ENCODE measurements around the gene OR10R2.
A peak's percentile ranks its signal among the peaks of the same experiment; 100 is the strongest.
"Not testable (repeated sequence)": the region's sequence is repeated elsewhere in the genome, so short reads cannot be mapped to it uniquely, and the experiment has no call there.

The OR10R2 gene, protein sequence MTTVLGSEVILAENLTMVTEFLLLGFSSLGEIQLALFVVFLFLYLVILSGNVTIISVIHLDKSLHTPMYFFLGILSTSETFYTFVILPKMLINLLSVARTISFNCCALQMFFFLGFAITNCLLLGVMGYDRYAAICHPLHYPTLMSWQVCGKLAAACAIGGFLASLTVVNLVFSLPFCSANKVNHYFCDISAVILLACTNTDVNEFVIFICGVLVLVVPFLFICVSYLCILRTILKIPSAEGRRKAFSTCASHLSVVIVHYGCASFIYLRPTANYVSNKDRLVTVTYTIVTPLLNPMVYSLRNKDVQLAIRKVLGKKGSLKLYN

DNA sequence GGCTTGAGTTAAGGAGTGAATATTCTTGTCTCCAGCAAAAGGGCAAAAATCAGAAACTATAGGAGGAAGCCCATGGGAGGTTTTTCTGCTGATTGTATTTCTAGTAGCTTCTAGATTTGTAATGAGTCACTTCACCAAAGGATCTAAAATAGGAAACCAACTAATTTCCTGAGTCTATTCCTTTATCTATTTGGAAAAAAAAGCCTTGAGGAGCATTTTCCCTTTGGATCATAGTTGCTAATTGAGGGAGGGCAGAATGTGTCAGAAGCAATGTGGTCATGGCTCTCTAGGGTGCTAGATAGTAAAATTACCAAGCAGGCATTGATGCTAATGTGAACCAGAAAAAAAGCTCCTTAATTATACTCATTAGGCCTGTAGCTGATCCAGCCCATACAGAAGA is at the start of gene OR10R2:
OR10R2 (plus strand) TSS at position 301 of the 400 bp plus-strand sequence. CDS start 106 bp downstream, outside the sequence.
- DNase-seq = no peak

DNA sequence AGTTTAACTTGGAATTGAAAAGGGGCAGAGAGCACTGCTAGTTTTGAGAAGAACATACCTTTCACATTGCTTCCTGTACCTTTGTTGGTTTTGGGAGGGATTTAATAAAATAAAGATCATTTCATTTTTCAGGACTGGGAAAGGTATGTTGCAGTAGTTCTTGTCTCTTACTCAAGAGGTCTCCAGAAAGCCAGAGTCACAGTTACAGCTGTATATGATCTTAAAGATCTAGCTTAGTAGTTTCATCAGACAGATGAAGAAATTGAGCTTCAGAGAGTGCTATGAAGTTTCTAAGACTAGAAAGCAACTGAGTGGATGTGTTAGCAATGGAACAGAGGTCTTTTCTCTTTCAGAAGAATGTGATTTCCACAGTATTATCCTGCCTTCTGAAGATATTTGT is 47.0 kb upstream of the OR10R2 start:
- DNase-seq = no peak

DNA sequence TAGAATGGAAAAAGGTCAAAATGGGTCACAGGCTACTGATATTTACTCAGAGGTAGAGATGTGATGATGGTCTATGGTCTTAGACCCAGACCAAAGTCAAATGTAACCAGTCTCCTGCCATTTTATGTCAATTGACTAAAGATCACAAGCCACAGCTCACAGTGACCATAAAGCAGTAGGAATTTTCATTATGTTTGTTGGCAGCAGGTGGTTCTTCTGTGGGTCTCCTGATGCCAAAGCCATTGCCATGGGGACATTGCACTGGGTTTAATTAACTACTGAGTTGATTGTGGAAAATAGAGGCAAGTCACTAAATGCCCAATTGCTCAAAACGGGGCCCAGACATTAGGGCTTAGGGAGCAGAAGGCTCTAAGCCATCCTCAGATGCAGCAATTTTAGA is 45.9 kb upstream of the OR10R2 start, which contains the start of gene OR10K2:
OR10K2 (minus strand) TSS at position 101 of the 400 bp plus-strand sequence. CDS start 5,371 bp downstream, outside the sequence.
- DNase-seq = no peak

DNA sequence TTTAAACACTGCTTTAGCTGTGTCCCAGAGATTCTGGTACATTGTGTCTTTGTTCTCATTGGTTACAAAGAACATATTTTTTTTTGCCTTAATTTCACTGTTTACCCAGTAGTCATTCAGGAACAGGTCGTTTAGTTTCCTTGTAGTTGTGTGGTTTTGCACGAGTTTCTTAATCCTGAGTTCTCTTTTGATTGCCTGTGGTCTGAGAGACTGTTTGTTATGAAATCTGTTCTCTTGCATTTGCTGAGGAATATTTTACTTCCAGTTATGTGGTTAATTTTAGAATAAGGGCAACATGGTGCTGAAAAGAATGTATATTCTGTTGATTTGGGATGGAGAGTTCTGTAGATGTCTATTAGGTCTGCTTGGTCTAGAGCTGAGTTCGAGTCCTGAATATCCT is 41.9 kb upstream of the OR10R2 start:
- DNase-seq = not testable (repeated sequence)

DNA sequence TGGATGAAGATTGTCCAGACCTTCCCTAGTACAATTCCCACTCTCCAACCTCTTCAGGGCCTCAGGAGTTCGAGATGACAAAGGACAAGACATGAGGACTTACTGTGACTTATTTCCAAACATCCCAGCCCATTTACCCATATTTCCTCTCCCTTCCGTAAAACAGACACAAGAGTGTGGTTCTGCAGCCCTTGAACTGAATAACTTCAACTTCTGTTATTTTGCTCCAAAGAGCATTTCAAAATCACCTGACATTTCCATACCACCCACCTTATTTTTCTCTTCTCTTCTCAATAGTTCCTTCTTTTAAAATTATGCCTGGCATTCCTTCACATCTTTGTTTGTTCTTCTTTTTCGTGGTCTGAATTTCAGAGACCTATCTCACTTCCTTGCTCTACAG is 37.3 kb upstream of the OR10R2 start:
- DNase-seq = no peak

DNA sequence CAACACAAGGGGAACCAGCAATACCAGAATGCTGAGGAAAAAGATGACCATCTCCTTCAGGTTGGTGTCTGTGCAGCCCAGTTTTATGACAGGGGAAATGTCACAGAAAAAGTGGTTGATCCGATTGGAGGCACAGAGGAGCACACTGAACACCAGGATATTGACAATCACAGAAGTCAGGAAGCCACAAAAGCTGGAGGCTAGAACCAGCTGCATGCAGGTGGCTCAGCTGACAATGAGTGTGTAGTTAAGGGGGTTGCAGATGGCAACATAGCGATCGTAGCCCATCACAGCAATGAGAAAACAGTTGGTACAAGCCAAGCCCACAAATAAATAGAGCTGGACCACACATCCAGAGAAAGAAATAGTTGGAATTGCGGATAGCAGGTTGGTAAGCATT is 26.6 kb upstream of the OR10R2 start:
- no peak for DNase-seq

DNA sequence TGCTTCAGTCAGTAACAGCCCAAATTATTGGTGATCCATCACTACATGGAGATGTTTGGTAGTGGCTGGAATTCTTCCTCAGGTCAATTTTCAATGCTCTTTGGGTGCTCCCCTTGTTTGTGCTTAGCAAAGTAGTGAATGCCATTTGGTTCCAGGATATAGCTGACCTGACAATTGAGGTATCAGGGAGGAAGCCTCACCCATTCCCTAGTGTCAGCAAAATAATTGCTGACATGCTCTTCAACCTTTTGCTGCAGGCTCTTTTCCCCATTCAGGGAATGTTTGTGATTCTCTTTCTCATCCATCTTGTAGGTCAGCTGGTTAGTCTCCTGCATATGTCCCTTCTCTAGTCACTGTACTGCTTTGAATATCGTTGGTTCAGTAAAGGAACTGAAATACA is 17.5 kb upstream of the OR10R2 start:
- no peak for DNase-seq

DNA sequence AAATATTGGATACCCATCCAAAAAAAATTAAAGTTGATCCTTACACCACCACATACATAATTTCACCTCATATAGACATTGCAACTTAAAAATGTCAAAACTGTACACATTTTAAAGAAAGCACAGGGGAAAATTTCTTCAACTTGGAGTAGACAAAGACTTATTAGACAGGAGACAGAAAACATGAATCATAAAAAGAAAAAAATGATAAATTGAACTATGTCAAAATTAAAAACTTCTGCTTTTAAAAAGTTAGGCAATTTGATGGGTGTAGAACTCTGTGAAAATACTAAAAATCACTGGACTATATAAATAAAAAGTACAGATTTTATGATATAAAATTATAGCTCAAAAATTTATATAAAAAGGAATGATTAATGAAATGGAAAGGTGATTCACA is 14.8 kb upstream of the OR10R2 start:
- no peak for DNase-seq

DNA sequence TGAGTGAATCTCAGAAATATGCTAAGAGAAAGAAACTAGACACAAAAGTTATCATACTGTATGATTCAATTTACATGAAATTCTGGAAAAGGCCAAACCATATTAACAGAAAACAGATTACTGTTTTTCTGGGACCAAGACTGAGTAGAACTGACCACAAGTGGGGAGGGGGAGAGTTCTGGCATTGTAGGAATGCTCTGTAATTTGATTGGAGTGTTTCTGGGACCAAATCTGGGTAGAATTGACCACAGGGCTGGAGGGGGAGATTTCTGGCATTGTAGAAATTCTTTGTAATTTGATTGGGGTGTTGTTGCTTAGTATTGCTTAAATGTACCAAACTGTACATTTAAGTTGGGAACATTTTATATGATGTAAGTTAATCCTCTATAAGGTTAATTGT is 13.8 kb upstream of the OR10R2 start:
- no peak for DNase-seq

DNA sequence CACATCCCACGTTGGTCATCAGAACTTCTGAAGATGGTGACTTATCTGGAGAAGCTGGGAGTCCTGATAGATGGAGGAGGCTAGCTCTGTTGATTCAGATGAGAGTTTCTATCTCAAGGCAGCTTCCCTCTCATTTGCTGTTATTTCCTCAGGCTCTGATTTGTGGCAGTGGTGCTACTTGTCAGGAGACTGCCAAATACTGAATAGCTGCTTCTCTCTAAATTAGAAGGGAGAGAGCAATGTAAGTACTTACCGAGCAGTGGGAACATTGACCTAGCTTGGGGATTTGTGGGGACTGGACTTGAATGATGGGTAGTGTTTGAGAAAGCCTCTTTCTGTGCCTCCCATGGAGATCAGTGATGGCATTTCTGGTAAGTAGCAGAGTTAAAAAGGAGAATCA is 10.5 kb upstream of the OR10R2 start, which contains the start of gene OR10K1:
OR10K1 (plus strand) TSS at position 301 of the 400 bp plus-strand sequence. CDS start 3,728 bp downstream, outside the sequence.
- no peak for DNase-seq

DNA sequence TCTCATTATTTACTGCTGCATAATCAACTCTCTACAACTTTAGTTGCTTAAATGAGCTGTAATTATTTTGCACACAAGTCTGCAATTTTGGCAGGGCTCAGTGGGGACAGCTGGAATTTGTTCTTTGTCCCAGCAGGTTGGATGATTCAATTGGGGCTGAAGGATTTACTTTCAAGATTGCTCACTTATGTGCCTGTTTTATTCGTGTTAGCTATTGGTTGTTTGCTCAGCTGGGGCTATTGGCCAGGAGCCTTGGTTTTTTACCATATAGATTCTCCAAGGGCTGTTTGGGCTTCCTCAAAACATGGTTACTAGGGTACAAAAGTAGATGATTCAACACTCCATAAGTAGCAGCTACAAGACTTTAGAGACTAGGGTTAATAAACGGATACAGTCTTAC is 13.4 kb downstream of the OR10R2 start:
- DNase-seq = no peak

DNA sequence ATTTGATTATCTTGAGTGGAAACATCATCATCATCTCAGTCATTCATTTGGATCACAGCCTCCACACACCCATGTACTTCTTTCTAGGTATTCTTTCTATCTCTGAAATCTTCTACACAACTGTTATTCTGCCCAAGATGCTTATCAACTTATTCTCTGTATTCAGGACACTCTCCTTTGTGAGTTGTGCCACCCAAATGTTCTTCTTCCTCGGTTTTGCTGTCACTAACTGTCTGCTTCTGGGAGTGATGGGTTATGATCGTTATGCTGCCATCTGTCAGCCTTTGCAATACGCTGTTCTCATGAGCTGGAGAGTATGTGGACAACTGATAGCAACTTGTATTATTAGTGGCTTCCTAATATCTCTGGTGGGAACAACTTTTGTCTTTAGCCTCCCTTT is 19.3 kb downstream of the OR10R2 start:
- DNase-seq = no peak

DNA sequence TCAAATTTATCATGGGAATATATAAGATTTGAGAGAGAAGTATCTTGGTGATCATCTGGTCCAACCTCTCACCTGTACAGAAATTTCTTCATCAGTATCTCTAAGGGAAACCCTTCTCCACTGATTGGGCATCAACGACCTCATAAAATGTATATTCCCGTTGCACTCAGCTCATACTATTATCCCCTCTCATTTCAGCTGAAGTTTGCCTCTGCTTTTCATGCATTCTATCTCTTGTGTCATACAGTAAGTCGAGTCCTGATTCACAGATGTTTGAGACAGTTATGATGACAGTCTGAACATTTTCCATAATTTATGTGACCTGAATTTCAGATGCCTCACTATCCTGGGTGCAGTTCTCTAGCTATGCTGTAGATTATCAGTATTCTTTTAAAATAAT is 21.0 kb downstream of the OR10R2 start:
- no peak for DNase-seq

DNA sequence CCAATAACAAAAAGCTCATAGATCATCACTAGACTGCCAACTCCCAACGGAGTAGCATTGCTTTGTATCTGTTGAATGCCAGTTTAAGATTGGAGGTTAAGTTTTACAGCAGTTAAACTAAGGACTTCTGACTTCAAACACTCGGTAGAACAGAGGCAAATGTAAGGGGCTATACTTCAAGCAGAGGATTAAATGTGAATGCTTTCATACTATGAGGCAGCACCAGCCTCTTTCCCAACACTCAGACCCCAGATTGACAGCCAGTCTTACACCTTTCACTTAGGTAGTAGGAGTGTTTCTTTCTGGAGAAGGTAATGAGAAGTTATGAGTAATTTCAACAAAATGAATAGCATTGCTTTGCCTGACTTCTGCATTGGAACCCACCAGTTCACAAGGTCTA is 22.8 kb downstream of the OR10R2 start:
- DNase-seq = no peak

DNA sequence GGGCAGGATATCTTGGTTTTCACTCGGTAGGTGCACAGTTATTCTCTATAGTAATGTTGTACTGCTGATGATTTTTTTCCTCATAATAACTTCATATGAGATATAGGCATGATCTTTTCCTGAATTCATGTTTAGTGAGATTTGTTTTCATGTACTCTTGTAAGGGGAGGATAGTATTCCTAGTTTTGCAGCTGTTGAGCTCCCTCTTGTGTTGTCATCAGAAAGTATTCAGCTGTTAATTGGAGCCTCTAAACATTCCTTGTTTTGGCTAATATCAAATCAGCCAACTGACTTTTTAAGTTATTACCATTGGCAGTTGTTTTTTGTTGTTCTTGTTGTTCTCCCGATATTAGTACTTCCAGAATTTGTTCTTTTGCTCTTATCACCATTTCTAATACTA is 24.4 kb downstream of the OR10R2 start:
- peak in 1 of 2 donors; percentile 2 for DNase-seq

DNA sequence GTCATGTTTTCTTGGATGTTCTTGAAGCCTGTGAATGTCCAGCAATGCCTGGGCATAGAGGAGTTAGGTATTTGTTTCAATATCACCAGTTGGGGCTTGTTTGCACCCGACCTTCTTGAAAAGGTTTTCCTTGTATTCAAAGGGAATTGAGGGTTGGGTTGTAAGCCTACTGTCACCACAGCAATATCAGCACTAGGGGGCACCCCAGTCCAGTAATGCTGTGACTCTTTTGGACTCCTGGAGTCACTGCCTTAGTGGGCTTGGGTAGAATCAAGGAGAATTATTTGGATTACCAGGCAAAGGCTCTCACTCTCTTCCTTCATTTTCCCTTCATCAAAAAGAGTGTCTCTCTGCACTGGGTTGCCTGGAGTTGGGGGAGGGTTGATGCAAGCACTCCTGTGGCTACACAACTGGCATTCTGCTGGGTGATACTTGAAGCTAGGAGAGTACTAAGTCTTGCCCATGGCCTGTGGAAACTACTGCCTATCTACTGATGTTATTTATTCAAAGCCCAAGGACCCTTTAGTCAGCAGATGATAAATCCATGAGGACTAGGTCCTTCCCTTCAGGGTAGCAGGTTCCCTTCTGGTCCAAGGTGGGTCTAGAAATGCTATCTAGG is 34.5 kb downstream of the OR10R2 start:
- peak; percentile 42 to 51 for DNase-seq

DNA sequence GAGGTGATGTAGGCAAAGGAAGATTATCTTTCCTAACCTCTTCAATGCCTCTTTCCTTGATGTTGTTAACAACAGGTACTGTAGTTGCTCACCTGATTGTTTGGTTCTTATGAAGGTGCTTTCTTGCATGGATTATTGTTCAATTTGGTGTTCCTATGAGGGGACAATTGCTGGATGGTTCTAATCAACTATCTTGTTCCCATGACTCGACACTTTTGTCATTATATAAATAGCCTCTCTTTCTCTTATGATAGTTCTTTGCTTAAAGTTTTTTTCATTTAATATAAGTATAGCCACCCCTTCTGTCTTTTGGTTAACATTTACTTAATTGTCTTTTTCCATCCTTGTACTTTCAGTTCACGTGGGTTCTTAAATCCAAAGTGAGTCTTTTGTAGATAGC is 35.5 kb downstream of the OR10R2 start:
- no peak for DNase-seq

DNA sequence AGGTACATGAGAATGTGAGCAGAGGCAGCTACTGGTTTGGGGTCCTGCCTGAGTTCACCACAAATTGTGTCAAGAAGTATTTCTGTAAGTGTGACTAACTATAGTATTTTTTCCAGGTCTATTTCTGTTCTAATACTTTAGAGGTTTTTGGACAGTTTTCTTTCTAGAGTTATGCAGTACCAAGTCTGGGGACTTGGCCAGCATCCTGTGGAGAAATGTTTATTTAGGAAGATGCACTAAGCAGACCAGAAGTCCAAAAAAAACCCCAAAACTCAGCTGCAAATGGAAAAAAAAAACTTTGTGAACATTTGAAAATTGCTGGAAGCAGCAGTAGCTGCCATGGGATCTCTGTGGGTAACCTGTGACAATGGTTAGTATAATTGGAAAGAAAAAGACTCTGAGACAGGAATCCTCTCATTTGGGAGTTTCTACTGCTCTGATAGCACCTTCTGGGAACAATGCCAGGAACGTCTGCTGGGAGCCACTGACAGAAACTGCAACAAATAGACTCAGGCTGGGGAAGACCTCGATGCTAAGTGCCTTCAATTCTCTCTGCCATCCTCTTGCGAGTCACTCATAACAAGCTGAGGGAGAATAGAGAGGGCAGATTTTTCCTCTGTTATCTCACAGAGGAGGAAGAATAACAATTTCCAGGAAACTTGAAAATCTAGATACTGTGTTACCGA is 37.6 kb downstream of the OR10R2 start:
- DNase-seq = no peak

DNA sequence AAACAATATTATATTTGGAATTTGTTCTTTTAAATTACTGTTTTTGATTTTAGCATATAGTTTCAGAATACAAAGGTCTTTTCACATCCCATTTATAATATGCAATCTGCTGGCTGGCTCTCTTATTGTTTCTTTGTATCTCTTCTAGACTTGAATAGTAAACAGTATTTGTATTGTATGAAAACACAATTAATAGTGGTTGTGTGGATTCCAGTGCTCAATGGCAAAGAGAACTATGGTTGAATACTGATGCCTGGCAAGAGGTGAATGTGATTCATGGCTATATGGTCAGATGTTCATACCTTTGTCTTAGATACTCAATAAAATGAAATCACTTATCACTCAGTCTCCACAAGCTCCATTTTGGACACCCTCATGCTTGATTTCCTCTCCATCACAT is 44.9 kb downstream of the OR10R2 start:
- DNase-seq = no peak

DNA sequence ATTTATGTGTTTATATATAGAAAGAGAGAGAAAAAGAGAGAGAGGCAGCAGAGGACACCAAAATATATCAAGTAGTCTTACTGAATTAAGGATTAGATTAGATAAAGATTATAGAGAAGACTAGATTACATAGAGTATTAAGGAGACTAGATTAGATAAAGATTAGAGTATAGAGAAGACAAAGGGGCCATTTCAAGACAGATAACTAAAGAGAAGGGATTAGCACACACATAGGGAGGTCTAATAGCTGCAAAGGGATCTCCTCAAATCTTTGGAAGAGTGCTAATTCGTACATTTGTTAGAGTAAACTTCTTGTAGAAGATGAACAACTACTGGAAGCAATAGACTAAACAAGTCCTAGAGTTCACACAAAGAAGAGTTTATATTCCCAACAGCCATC is 48.0 kb downstream of the OR10R2 start:
- no peak for DNase-seq

DNA sequence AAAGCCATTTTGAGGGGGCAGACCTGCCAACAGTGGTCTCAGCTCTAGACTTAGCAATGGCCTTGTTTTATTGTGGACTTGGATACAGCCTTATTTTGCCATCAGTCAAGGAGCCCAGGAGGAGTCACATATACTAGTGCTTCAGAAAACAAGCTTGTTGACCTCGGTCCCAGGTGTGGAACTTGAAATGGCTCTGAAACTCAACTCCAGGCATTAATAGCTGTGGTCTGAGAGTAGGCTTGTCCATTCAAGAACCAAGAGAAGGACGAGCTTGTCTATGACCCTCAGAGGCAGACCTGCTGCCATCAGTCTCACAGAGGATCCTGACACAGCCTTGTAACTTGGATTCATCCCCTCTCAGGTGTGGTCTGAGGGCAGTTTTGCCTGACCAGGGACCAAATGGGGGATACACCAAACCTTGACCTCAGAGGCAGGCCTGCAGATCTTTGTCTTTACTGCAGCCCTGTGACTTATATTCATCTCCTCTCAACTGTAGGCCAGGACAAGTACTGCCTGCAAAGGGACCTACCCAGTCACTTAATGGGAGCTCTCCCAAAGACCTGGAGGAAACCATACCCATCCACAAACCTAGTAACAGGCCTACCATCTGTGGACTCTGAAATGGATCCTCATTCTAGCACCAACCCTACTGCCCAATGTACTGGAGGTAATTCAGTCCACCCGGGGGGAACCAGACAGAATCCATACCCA is 49.1 kb downstream of the OR10R2 start:
- no peak for DNase-seq

DNA sequence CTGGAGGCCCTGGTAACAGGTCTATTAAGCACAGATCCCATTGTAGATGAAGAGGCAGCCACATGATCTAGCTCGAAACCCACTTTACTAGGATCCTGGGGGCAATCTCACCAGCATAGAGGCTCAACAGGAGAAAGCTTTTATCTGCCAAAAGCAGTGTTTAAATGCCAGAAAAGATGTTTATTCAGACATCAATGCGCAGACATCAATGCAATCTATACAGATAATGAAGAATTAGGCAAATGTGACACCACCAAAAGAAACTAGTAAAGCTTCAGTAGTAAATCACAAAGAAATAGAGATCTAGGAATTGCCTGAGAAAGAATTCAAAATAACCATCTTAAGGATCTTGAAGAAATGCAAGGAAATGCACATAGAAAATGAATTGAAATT is 49.6 kb downstream of the OR10R2 start:
- DNase-seq = no peak

DNA sequence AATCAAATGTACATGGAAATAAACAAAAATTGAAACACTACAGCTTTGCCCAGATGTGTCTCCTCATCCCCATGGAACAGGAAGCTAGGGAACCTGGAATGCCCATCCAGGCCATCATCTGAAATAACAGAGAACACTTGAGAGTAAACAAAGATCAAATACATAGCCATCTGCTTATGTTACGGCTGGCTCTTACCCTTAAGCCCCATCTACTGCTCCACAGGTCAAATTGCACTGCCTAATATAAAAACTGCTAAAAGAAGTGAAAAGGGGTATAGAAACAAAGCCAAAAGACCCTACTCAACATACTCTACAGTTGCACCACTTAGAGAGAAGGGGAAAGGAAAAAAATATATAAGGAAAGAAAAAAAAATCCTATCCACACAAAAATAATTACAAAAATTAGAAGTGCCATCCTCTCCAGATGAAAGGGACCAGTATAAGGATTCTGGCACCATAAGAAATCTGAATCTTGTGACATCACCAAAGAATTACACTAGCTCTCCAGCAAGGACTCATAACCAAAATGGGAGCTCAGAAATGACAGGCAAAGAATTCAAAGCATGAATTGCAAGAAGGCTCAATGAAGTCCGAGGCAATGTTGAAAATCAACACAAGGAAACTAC is 55.3 kb downstream of the OR10R2 start:
- peak in 1 of 2 donors; percentile 12 for DNase-seq

All from CD4-positive, alpha-beta T cell treated with Interferon alpha-2 for 1 hour (primary cell).